Globus pallidus (tissue), 1 donor: Measurements from ENCODE around the gene DTX2.
"Not testable (repeated sequence)": the region's sequence is repeated elsewhere in the genome, so short reads cannot be mapped to it uniquely, and the experiment has no call there.

ENCODE experiments used
- DNase-seq: peaks from one replicate; pipeline ENCODE4 v3.0.0-alpha.2; 2015; ENCODE audit warnings: low spot score

DTX2 gene

DNA sequence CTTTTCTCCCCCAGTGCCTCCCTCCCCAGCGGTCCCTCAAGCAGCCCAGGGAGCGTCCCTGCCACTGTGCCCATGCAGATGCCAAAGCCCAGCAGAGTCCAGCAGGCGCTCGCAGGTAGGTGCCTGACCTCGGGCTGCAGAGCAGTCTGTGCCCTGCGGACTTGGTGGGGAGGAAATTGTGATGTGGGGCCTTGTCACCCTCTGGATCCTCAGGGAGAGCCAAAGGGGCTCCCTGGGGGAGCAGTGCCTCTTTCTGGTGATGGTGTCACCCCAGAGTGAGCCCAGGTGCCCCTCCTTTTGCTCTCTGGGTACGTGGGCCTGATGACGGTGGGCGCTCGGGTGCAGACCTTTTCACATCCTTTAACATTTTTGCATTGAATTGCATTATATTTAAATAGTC, 30.6 kb downstream of the DTX2 start:
- DNase-seq: not testable (repeated sequence)

- not testable (repeated sequence) for DNase-seq
Measured at GRCh38 chr7:76495717-76496116, 34.2 kb downstream of the DTX2 start.

GRCh38 chr7:76497918-76498582, 36.5 kb downstream of the DTX2 start:
- not testable (repeated sequence) for DNase-seq

DNA sequence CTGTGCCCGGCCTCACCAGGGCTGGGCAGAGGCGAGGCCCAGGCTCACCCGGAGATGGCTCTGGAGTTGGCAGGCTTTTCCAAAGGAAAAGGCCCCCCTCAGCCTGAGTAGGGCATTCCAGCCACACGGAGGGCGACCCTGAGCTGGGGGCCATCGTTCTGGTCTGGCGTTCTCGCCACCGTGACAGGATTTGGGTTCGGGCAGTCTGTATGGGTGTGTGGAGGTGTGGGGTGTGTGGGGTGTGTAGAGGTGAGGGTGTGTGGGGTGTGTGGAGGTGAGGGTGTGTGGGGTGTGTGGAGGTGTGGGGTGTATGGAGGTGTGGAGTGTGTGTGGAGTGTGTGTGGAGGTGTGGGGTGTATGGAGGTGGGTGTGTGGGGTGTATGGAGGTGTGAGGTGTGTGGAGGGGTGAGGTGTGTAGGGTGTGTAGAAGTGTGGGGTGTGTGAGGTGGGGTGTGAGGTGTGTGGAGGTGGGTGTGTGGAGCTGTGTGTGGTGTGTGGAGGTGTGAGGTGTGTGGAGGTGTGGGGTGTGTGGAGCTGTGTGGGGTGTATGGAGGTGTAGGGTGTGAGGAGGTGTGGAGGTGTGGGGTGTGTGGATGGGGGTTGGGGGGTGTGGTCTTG, 37.2 kb downstream of the DTX2 start:
- DNase-seq: not testable (repeated sequence)

GRCh38 chr7:76499201-76499923, 37.9 kb downstream of the DTX2 start:
- DNase-seq: not testable (repeated sequence)

DNA sequence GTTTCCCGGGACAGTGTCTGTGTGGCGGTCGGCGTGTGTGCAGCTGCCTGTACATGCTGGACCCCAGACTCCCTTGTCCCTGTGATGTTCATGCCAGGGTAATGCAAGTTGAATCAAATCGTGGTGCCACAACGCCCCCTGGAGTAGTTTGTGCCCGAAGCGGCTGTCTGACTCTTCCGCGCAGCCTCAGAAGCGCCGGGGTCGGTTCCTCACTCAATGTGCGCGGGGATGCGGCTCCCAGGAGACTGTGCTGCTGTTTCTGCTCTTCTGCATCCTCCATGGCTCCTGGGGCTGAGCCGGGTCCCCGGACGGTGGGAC, 38.4 kb downstream of the DTX2 start:
- not testable (repeated sequence) for DNase-seq

DNA sequence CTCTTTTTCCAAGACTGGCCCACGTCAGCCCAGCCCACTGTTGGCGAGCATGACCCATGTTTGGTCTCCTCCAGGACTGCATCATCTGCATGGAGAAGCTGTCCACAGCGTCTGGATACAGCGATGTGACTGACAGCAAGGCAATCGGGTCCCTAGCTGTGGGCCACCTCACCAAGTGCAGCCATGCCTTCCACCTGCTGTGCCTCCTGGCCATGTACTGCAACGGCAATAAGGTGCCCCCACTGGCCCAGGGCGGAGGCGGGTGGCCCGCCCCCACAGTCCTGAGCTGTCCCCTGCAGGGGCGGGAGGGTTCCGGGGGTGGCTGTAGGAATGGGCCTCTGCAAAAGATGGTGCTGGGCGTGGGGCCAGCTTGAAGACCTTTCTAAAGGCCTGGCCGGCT, 40.7 kb downstream of the DTX2 start:
- not testable (repeated sequence) for DNase-seq

GRCh38 chr7:76502836-76503235, 41.3 kb downstream of the DTX2 start:
- not testable (repeated sequence) for DNase-seq

GRCh38 chr7:76503244-76503643, 41.7 kb downstream of the DTX2 start:
- not testable (repeated sequence) for DNase-seq

DNA sequence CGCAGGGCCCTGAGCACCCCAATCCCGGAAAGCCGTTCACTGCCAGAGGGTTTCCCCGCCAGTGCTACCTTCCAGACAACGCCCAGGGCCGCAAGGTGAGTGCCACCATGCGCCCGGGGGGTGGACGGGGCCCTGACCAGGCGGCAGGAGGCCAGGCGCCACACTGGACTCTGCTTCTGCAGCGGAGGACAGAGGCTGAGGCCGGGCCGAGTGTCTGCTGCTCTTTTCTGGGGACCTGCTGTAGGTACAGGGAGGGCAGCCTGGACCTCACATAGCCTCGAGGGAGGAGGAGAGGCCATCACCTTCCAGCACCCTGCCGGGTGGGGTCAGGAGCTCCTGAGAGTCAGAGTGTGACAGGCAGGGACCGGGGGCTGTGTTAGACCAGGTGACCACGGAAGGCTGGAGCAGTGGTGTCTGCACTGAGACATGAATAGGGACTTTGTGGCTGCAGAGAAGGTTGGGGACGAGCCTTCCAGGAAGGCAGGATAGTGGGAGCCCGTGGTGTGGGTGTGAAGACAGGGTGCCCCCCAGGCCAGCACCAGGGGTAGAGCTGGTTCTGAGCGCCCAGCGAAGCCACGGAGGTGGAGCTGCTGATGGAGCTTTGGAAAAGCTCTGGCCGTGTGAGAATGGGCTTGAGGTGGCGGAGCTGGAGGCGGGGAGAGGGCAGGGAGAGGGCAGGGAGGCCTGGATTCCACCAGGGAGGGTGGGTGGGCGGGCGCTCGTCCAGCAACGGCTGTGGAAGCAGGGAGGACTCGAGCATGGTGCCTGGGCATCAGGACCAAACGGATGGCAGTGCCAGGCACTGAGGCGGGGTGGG, 43.0 kb downstream of the DTX2 start:
- DNase-seq: not testable (repeated sequence)

DNA sequence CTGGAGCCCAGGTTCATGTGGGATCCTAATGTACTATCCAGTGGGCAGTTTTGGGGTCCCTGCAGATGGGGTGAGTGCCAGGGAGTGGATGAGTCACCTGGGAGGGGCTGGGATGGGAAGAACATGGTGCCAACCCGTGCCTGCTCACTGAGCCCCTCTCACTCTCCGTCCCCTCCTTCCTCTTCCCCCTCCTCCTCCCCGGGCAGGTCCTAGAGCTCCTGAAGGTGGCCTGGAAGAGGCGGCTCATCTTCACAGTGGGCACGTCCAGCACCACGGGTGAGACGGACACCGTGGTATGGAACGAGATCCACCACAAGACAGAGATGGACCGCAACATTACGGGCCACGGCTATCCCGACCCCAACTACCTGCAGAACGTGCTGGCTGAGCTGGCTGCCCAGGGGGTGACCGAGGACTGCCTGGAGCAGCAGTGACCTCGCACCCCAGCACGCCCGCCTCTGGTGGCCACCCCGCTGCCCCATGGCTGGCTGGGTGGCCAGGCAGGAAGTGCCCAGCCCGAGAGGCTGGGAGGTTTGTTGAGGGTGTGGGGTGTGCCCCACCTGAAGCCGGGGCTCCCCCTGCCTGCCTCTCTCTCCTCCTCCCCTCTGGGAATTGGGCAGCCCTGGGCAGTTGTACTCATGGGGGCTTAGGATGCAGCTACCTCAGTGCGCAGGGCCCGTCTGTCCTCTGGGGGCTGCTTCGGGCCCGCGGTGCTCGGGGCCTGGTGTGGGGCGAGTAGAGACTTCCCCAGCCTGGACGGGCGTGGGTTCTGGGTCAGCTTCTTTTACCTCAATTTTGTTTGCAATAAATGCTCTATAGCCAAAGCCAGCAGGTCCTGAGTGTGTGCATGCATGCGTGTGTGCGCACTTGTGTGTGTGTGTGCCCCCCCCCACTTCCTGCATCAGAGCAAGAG, 43.9 kb downstream of the DTX2 start:
- DNase-seq: no peak

DNA sequence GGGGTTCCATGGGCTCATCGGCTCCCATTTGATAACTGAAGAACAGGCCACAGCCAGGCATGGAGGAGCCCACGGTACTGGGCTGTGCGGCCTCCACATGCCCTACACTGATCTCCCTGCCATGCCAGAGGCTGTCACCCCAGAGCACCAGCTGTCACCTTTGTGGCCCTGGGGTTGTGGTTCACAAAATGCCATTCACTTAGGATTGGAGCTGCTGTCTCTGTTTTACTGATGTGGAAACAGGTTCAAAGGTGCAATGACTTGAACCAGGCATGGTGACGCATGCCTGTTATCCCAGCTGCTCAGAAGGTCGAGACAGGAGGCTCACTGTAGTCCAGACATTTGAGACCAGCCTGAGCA, 44.6 kb downstream of the DTX2 start:
- DNase-seq: no peak

DNA sequence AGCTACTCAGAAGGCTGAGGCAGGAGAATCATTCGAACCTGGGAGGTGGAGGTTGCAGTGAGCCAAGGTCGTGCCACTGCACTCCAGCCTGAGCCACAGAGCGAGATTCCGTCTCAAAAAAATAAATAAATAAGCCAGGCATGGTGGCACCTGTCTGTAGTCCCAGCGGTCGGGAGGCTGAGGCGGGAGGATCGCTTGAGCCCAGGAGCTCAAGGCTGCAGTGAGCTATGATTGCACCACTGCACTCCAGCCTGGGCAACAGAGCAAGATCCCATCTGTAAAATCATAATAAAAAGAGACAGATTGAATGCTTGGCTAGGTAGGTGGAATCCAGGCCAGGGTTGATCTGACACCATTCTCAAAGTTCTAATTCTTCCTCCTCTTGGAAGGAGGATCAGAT, 45.1 kb downstream of the DTX2 start:
- DNase-seq: not testable (repeated sequence)

DNA sequence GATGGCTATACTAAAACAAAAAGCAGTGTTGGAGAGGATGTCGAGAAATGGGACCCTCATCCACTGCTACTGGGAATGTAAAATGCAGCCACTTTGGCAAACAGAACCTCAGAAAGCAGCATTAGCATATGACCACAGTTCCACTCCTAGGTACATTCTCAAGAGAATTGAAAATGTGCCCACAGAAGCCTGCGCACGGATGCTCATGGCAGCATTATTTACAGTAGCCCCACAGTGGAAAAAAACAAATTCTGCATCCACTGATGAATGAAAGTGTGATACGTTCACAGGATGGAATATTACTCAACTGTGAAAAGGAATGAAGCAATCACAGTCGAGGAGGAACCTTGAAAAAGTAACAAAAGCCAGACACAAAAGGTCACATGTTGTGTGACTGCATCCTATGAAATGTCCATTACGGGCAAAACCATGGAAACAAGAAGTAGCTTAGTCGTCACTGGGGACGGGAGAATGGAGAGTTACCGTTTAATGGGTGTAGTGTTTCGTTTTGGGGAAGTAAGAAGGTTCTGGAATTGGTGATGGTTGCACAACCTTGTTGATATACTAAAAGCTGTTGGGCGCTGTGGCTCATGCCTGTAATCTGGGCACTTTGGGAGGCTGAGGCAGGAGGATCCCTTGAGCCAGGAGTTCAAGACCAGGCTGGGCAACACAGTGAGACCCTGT, 46.4 kb downstream of the DTX2 start:
- DNase-seq: no peak

- no peak for DNase-seq
Measured at GRCh38 chr7:76509931-76510877, 48.7 kb downstream of the DTX2 start, which contains the start of gene UPK3B. TSS of gene UPK3B (plus strand) at chr7:76510552. CDS start at chr7:76510653, 101 bp downstream.

DNA sequence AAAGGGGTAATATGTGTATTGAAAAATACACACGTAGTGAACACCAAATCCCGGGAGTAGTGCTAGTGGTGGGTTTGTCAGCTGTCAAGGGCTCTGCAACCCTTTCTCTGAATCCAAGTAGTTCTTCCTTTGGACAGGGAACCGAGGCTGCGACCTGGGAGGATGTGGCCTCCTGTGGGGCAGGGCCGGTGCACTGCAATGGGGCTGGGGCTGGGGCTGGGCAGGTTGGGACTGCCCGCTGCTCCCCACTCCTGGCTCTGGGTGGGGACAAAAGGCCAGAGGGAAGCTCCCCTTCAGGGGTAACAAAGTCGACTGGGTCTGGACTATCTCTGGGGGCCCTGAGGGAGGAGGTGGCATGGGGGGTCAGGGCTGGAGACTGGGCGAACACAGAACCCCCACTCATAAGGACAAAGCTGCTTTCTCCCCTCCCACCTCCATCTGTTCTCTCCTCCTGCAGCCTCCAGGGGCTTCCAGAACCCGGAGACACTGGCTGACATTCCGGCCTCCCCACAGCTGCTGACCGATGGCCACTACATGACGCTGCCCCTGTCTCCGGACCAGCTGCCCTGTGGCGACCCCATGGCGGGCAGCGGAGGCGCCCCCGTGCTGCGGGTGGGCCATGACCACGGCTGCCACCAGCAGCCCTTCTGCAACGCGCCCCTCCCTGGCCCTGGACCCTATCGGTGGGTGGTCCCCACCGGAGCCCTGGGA, 49.8 kb downstream of the DTX2 start:
- not testable (repeated sequence) for DNase-seq

- not testable (repeated sequence) for DNase-seq
Measured at GRCh38 chr7:76511911-76512885, 50.7 kb downstream of the DTX2 start.
